ENCODE results near the gene RGS6. TPM values are rescaled to one million over a fixed set of nuclear protein-coding genes. Genes with fewer than 3 reads are reported as not detected.
"Not testable (repeated sequence)": the region's sequence is repeated elsewhere in the genome, so short reads cannot be mapped to it uniquely, and the experiment has no call there.

Gene RGS6
- total RNA-seq, 1 experiment from 2014 or later = not detected

DNA sequence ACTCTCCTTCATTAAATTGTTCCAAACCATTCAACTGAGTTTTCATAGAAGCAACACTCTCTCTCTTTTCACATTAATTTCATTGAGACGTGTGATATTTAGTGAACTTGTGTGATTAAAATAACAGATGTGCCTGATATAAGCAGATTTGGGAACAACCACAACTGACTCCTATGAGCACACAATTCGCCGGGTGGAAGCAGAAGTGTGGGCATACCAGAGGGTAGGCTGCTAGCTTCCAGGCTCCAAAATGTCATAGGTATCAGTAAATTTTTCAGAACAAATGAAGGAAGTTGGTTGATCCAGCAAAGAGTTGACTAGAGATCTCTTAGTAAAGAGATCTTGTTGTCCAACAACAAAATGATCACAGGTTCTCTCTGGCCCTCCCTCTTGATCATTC lies 532.0 kb downstream of the RGS6 start:
- H3K9me3 ChIP-seq (replicated peaks) = peaks cover 3% of the 10 kb centered on the region; the same call in 1 of the 2 replicates
- no peak overlapping the region for H3K27ac ChIP-seq
- H3K36me3 ChIP-seq = no peaks in the 10 kb centered on the region
- no peaks in the 10 kb centered on the region; the same call in 1 of the 2 replicates for H3K4me1 ChIP-seq
- no peak overlapping the region for H3K4me3 ChIP-seq
- no peaks in the 10 kb centered on the region for H3K27me3 ChIP-seq
- DNase-seq = no peak

DNA sequence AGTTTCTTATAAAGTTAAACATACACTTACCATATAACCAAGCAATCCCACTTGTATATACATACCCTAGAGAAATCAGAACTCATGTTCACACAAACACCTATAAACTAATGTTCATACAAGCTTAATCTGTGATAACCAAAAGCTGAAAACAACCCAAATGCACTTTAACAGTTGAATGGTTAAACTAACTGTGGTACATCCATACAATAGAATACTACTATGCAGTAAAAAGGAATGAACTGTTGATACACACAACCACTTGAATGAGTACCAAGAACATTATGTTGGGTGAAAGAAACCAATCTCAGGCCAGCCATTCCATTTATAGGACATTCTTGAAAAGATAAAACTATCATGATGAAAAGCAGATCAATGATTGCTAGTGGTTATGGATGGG lies 534.1 kb downstream of the RGS6 start:
- Histone ChIP-seq H3K36me3 (no peaks in the 10 kb centered on the region), H3K27ac (no peak overlapping the region), H3K4me3 (no peak overlapping the region), H3K9me3 (replicated peaks) (peaks cover 3% of the 10 kb centered on the region; the same call in 1 of the 2 replicates), H3K27me3 (no peaks in the 10 kb centered on the region), H3K4me1 (no peaks in the 10 kb centered on the region; the same call in 1 of the 2 replicates)
- DNase-seq = no peak

- no peak overlapping the region for H3K4me3 ChIP-seq
- no peak for DNase-seq
Observed at GRCh38 chr14:72471346-72471745, 539.1 kb downstream of the RGS6 start.

GRCh38 chr14:72472845-72473244 lies 540.6 kb downstream of the RGS6 start:
- Histone ChIP-seq H3K27ac (no peak overlapping the region), H3K4me3 (no peak overlapping the region), H3K36me3 (no peaks in the 10 kb centered on the region), H3K27me3 (no peaks in the 10 kb centered on the region), H3K4me1 (no peaks in the 10 kb centered on the region), H3K9me3 (replicated peaks) (no peaks in the 10 kb centered on the region)
- DNase-seq = no peak

More at GRCh38 chr14:72471346-72471745, 539.1 kb downstream of the RGS6 start:
- H3K4me1 ChIP-seq = no peaks in the 10 kb centered on the region
- no peaks in the 10 kb centered on the region for H3K36me3 ChIP-seq
- H3K27ac ChIP-seq = no peak overlapping the region
- peaks cover 2% of the 10 kb centered on the region; the same call in 1 of the 2 replicates for H3K9me3 ChIP-seq (replicated peaks)
- no peaks in the 10 kb centered on the region for H3K27me3 ChIP-seq

DNA sequence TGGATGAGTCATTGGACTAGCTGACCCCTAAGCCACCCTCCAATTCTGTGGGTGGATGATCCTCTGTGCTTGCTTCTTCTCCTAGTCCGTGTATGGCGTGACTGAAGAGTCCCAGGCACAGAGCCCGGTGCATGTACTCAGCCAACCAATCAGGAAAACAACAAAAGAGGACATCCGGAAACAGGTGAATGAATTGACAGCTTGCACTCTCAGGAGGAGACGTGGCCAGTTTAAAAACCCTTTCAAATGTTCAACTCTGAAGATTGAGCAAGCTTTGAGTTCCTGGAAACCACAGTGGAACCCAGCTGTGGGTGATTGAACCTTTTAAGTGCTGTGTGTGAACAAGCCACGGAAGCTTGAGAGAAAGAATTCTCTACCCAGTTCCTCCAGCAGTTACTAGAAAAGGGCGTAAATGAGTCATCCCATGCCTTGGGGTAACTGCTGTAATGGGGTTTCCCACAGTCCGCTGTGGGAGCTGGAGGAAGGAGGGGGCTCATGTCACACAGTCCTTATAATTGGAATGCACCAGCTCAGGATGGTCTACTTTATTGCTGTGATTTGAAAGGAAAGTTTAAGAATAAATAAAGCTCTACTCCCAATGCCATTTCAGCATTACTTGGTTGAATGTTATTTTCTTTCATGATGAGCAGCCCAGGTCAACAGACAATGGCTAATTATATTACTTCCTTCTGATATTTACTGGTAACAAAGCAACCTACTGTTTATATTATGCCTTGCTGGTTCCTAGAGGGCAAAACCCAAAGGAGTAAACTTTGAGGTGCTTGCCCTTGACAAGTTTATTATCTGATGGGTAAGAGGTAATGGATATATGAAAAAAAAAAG lies 544.6 kb downstream of the RGS6 start:
- H3K4me1 ChIP-seq = no peaks in the 10 kb centered on the region
- no peak overlapping the region for H3K27ac ChIP-seq
- H3K9me3 ChIP-seq (replicated peaks) = no peaks in the 10 kb centered on the region

GRCh38 chr14:72477578-72477977 lies 545.3 kb downstream of the RGS6 start:
- H3K36me3 ChIP-seq; H3K4me3 ChIP-seq; H3K4me1 ChIP-seq; H3K27ac ChIP-seq; H3K9me3 ChIP-seq (replicated peaks); H3K27me3 ChIP-seq; DNase-seq: not testable (repeated sequence)

More for the DNA sequence above, 544.6 kb downstream of the RGS6 start:
- H3K27me3 ChIP-seq = no peaks in the 10 kb centered on the region
- no peaks in the 10 kb centered on the region for H3K36me3 ChIP-seq
- no peak overlapping the region for H3K4me3 ChIP-seq
- peak in 1 of 2 experiments; percentile 18 for DNase-seq

DNA sequence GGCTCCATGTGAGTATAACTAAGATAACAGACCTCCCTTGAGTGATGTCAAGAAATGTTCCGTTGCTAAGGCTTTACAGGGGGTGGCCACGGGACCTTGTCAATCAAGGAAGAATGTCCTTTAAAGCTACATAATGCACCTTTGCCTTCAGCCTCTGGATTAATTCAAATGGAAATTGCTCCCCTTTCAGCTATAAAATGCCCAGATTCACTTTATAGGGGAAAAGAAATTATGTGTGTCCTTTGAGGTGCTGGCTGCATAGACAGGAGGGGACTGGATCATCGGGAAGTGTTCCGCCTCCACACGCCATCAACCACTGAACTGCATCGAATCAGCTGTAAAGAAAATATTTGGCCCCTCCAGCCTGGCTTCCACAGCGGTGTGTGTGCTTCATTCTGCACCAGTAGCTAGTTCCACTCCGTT lies 546.3 kb downstream of the RGS6 start:
- Histone ChIP-seq H3K36me3 (no peaks in the 10 kb centered on the region), H3K27ac (no peak overlapping the region), H3K9me3 (replicated peaks) (no peaks in the 10 kb centered on the region), H3K27me3 (no peaks in the 10 kb centered on the region), H3K4me1 (no peaks in the 10 kb centered on the region), H3K4me3 (no peak overlapping the region)
- no peak for DNase-seq

GRCh38 chr14:72479461-72479931 lies 547.3 kb downstream of the RGS6 start:
- Histone ChIP-seq H3K27ac (no peak overlapping the region), H3K36me3 (no peaks in the 10 kb centered on the region), H3K4me1 (no peaks in the 10 kb centered on the region), H3K27me3 (no peaks in the 10 kb centered on the region), H3K4me3 (no peak overlapping the region), H3K9me3 (replicated peaks) (no peaks in the 10 kb centered on the region)
- DNase-seq = peak in 1 of 2 experiments; percentile 5

- Histone ChIP-seq H3K4me1 (no peaks in the 10 kb centered on the region), H3K9me3 (replicated peaks) (no peaks in the 10 kb centered on the region), H3K27ac (no peak overlapping the region), H3K36me3 (no peaks in the 10 kb centered on the region), H3K27me3 (no peaks in the 10 kb centered on the region), H3K4me3 (no peak overlapping the region)
- DNase-seq = no peak
Observed at GRCh38 chr14:72480464-72481243, 548.4 kb downstream of the RGS6 start.

DNA sequence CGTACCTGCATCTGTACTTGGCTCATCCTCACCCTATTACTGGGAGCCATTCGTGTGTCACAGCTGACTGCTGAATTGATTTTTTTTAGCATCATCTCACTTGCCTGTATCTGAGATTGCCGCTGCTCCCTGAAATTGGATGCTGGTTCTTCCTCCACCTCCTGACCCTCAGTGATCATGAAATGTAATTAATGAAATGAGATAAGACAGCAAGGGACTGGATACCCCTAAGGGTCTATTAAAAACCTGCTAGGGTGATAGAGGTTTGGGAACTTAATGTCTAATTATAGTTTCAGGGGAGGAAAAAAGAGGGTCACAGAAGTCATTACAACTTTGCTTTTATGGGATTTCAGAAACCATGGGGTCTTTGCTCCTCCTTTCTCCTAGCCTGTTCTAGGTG lies 551.1 kb downstream of the RGS6 start:
- Histone ChIP-seq H3K36me3 (no peaks in the 10 kb centered on the region), H3K9me3 (replicated peaks) (no peaks in the 10 kb centered on the region), H3K4me1 (no peaks in the 10 kb centered on the region), H3K4me3 (no peak overlapping the region), H3K27me3 (no peaks in the 10 kb centered on the region), H3K27ac (no peak overlapping the region)
- no peak for DNase-seq

- Histone ChIP-seq H3K4me3 (no peak overlapping the region), H3K27ac (no peak overlapping the region), H3K27me3 (no peaks in the 10 kb centered on the region), H3K4me1 (no peaks in the 10 kb centered on the region), H3K36me3 (no peaks in the 10 kb centered on the region), H3K9me3 (replicated peaks) (no peaks in the 10 kb centered on the region)
- DNase-seq = no peak
Observed at GRCh38 chr14:72485695-72486094, 553.5 kb downstream of the RGS6 start.

GRCh38 chr14:72488514-72488913 lies 556.3 kb downstream of the RGS6 start:
- no peaks in the 10 kb centered on the region for H3K4me1 ChIP-seq
- no peak for DNase-seq
- H3K36me3 ChIP-seq = no peaks in the 10 kb centered on the region
- H3K9me3 ChIP-seq (replicated peaks) = no peaks in the 10 kb centered on the region
- H3K27ac ChIP-seq = no peak overlapping the region
- H3K27me3 ChIP-seq = no peaks in the 10 kb centered on the region
- H3K4me3 ChIP-seq = no peak overlapping the region

- 0 out of 2 replicates have a peak, but pooled peaks cover 3% of the 10 kb centered on the region for H3K27me3 ChIP-seq
- DNase-seq = no peak
- no peak overlapping the region for H3K27ac ChIP-seq
- H3K36me3 ChIP-seq = no peaks in the 10 kb centered on the region
- no peaks in the 10 kb centered on the region; the same call in 1 of the 2 replicates for H3K9me3 ChIP-seq (replicated peaks)
- no peaks in the 10 kb centered on the region for H3K4me1 ChIP-seq
- no peak overlapping the region for H3K4me3 ChIP-seq
Observed at GRCh38 chr14:72492196-72492595, 560.0 kb downstream of the RGS6 start.

DNA sequence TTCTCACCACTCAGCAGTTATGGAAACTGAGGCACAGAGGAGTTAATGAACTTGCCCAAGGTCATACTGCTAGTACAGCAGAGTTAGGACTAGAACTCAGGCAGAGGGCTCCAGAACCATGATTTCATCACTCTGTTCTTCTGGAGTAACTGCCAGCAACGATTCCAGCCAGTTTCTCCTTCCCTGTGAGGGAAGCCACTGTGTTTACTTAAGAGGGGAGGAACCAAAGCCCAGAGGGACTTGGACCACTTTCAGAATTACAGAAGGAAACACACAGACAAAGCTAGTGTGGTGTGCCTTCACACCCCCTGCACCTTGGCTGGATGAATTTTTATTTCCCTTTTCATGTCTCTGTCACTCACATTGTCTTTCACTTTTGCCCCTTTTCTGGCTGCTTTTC lies 563.4 kb downstream of the RGS6 start:
- no peak for DNase-seq
- H3K4me3 ChIP-seq = no peak overlapping the region
- no peaks in the 10 kb centered on the region for H3K4me1 ChIP-seq
- no peak overlapping the region for H3K27ac ChIP-seq
- peaks cover 7% of the 10 kb centered on the region; the same call in 1 of the 2 replicates for H3K27me3 ChIP-seq
- H3K9me3 ChIP-seq (replicated peaks) = no peaks in the 10 kb centered on the region; the same call in 1 of the 2 replicates
- no peaks in the 10 kb centered on the region for H3K36me3 ChIP-seq

- Histone ChIP-seq H3K4me1 (no peaks in the 10 kb centered on the region), H3K36me3 (no peaks in the 10 kb centered on the region), H3K27ac (no peak overlapping the region), H3K4me3 (no peak overlapping the region), H3K9me3 (replicated peaks) (no peaks in the 10 kb centered on the region; the same call in 1 of the 2 replicates), H3K27me3 (peaks cover 7% of the 10 kb centered on the region; the same call in 1 of the 2 replicates)
- DNase-seq = no peak
Observed at GRCh38 chr14:72498646-72499045, 566.4 kb downstream of the RGS6 start.
